OCI-LY3 (cell line): Measurements from ENCODE around the gene LEUTX.

Source experiments
- CTCF ChIP-seq: fragments of 200-600, 300-600 bp; sonication (generic); IDR thresholded peaks from 2 replicates; pipeline ENCODE4 v1.5.1; 2014; ENCODE audit warnings: antibody characterized with exemption, low read length, low read depth
- EZH2phosphoT487 ChIP-seq: fragments of 200-600 bp; shearing (Covaris generic); IDR thresholded peaks from 2 replicates; pipeline ENCODE4 v1.6.1; 2018; ENCODE audit warnings: antibody characterized with exemption, mixed run types, low read depth

- TF ChIP-seq CTCF, result no peak
- TF ChIP-seq EZH2phosphoT487, result no peak
Measured at GRCh38 chr19:39829702-39830275, 51.1 kb downstream of the LEUTX start.
